NCI-H1092 (cell line): Measurements from ENCODE around the gene INKA2.
A peak's percentile ranks its signal among the peaks of the same experiment; 100 is the strongest.
"Not testable (repeated sequence)": the region's sequence is repeated elsewhere in the genome, so short reads cannot be mapped to it uniquely, and the experiment has no call there.

Experiments used
- DNase-seq: peaks from one replicate; lab custom pipeline; 2025; lab: John Stamatoyannopoulos, UW

INKA2 gene

DNA sequence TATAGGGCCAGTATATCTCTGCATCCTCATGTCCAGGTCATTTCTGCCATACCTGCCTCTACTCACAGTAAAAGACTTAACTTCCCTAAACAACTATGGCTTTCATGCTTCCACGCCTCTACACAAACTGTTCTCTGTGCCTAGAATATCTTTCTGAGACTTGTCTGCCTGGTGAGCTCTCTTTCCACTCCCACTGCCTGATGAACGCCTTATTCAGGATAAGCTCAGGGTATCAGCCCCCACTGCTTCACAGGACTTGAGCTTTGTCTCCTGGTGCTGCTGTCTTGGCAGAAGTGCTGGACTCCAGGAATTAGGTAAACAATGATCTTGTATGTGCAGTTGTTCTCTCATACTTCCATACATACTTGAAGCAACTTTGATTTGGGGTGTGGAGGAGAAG lies 11.7 kb upstream of the INKA2 start:
- no peak for DNase-seq

DNA sequence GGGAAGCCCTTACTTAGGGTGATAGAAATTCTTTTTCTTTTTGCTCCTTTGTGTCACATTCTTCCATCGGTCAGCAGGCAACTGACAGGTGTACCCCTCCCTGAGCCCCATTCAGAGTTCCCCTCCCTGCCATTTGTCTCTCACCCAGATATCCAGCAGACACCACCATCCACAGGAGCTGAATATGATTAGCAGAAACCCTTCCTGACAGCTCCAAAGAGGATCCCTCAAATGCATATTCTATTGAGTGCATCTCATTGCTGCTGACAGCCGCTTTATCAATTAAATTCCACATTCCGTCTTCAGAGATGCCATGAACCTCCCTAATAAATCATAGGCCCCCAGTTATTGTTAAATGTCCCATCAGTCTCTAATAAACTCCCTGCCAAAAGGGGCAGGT lies 10.4 kb upstream of the INKA2 start:
- no peak for DNase-seq

DNA sequence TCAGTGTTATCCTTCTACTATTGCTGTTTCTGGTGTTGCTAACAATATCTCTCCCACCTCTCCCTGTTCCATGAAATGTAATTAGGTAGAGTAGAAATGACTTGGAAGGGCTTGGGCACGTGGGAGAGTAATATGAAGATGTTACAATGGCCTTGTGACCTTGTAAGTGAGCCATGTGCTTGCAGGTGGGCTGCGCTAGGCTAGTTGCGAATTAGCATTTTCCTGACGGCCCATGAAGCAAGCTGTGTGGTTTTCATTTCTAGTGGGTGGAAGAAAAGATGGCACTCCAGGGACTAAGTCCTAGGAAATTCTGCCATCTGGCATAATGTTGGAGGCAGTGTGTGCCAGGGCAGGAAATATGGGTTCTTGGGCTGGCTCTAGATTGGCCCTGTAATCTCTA lies 8.8 kb upstream of the INKA2 start:
- no peak for DNase-seq

DNA sequence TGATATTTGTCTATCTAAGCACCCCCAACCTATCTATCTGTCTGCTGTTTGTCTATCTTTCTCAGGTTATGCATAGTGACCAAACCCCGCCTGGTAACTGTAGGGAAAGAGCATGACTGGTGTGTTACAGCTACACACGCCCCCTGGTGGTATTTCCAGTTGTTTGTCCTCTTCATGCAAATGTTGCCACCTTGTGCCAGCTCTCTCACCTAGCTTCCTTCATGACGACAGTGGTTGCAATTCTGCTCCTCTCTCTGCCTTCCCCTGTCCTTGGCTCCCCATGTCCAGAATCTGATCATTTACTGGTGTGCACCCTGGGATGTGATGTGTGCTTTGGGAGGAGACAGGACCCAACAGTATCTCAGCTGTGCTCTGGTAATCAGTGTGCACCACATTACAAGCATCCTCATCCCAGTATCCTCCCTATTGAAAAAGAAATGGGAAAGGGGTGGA lies 8.1 kb upstream of the INKA2 start:
- peak; percentile 26 for DNase-seq

DNA sequence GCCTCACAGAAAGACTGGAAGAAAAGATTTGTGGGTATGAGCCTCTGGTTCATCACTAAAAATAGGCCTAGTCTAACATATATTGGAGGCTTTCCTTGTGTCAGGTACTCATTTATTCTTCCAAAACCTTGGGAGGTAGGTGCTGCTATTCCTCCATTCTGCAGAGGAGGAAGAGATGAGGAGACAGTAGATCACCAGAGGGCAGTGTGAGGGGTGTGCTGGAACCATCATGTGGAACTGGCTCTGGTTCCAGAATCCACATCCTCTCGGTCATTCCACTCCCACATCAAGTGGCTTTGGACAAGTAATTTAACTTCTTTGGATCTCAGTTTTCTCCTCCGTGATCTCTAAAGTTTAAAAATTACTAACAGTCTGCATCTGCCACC lies 7.4 kb upstream of the INKA2 start:
- DNase-seq, result no peak

DNA sequence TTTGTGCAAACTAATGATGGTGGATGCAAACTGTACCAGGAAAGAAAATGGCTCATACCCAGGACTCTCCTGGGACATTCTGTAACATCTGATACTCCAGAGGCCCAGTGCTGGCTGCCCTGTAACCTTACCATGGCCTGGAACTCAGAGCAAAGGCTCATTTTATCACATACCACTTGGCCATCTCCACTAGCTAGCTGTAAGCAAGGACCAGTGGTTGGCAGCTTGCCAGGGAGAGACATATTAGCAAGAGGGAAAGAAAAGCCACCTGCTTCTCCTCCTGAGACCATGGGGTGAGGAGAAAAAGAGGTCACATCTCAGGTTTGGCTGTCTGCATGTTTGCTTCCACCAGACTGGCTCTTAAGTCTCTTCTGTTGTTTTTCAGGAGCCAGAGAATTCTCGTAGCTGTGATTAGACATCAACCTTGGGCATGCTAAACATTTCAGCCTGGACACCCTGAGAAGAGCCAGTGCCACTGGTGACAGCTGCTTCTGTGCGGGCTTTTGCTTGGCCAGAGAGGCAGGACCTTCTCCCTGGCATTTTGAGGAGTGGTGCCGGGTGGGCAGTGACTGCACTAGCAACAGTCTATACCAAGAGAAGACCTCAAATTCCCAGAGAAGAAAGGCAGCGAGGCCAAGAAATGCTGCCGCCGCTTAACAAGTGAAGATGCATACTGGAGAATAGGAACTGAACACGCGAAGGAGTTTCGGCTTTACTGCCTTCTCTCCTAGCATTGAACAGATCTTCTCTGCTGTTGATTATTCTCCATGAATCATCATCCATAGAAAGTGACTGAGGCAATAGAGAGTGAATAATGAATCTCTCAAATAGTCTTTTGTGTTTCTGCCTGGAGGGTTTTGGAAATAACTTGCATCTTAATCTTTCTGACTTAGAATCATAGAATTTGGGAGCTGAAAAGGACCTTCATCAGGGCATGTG lies 6.7 kb upstream of the INKA2 start:
- DNase-seq, result no peak

DNA sequence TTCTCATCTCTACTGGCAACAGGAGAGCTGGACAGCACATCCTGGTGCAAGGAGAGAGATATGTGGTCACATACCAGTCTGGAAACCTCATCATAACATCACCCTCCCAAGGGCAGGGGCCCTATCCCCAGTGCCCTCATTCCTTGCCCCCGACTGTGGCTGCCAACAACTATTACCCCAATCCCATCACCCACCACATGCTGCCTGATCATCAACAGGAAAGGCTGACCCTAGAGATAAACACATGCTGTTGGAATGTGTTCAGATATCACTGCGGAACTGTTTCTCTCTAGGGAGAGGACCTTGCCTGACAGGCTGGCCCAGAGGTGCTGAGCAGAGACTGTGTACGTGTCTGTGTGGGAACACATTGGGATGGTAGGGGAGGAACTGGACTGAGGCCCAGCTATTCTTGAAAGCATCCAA lies 4.5 kb upstream of the INKA2 start:
- no peak for DNase-seq

DNA sequence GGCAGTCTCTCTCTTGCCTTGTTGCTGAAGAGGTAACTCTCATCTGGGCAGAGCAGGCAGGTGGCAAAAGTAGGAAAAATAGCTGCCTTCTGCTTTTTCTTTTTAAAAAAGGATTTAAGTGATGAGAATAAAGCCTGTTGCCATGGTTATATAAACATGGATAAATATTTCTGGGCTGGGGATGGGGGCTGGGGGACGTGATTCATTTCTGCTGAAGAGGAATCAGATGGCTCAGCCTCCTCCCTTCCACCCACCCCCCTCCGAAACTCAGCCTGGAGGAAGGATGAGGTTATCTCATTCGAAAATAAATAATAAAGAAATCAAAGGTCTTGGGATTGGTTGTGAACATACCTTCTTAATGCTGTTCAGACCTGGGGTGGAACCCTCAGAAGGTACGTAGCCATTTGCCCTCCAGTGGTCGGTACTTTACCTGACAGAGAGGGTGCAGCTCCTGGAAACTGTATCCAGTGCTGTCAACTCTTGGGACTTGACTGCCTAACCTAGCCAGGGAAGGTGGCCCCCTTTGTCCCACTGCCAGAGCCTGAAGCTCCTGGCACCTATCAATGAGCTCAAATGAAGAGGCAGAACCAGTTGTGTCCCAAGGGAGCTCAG lies 3.8 kb upstream of the INKA2 start:
- no peak for DNase-seq

DNA sequence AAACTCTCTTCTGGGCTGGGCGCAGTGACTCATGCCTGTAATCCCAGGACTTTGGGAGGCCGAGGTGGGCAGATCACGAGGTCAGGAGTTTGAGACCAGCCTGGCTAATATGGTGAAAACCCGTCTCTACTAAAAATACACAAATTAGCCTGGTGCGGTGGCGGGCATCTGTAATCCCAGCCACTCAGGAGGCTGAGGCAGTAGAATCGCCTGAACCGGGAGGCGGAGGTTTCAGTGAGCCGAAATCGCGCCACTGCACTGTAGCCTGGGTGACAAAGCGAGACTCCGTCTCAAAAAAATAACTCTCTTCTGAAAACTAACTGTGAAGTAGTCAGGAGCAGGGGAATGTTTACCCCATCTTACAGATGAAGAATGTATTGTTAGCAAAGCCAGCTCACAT lies 3.1 kb upstream of the INKA2 start:
- not testable (repeated sequence) for DNase-seq

DNA sequence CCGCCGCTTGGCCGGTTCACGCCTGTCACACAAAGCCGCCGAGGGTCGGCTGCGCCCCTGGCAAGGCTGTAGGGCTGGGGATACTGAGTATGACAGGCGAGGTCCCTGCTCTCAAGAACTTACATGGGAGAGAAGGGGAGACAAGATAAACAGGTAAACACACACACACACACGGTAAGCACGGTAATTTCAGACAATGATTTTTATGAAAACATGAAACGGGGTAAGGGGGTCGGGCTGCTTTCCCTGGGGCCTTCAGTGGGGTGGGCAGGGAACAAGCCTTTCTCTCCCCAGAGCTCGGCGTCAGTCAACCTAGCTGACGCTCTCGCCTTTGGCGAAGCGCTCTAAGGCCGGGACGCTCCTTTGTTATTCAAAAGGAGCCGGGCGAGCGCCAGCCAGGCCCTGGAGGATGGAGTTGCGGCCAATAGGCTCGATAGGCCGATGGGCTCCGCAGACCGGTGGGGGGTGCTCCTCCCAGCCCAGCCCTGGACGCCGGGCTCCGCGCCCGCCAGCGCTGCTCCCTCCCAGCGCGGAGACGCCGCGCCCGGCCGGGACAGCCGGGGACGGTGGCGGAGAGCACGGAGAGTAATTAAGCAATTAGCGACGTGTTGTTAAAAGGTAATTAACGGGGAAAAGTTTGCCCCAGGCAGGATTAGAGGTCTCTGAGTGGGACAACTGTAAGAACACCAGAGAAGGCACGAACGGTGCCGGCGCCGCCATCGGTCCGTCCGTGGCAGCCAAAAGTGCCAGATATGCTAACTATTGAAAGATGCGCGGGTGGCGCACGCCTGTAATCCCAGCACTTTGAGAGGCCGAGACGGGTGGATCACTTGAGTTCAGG lies 950 bp upstream of the INKA2 start:
- peak; percentile 50 for DNase-seq

DNA sequence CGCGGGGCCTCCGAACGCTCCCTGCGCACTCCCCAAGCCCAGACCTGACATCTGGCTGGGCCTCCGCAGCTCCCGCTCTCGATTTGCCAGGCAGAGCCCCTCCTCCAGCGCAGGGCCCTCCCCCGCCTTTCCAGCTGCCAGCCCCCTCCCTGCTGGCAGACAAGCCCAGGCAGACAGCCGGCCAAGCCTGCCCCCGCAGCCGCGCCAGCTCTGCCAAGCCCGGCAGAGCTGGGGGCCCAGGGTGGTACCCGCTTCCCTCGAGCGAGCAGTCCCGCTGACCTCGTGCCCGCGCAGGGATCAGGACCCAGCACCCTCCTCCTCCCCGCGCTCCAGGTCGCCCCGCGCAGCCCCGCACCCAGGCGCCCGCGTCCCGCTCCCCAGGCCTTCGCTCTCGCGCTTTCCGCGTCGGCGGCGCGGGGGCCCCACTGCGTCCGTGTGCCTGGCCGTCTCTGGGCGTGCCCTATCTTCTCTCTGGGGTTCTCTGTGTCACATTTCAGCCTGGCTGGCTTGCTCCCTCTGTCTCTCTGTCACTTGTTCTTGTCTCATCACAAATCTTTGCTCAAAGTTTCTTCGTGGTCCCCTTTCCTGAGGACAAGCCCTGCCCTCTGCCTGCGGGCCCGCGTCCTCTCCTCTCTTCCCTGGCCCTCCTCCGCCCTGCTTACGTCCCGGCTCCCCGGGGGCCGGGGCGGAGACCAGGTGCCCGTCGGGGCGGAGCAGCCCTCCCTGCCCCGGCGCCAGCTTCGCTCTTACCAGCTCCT lies 580 bp downstream of the INKA2 start:
- peak; percentile 74 for DNase-seq

DNA sequence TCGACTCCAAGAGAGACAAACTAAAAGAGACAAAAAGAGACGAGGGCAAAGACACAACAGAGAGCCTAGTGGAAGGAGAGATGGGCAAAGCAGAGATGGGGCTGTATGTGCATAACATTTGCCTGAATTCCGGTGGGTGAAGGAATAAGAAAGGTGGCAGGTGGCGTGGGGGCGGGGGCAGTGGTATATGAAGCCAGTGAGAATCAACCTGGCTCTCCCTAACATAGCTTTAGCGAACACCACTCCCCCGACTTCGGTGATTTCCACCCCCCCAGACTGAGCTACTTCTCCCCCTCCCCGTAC lies 1.1 kb downstream of the INKA2 start:
- no peak for DNase-seq

DNA sequence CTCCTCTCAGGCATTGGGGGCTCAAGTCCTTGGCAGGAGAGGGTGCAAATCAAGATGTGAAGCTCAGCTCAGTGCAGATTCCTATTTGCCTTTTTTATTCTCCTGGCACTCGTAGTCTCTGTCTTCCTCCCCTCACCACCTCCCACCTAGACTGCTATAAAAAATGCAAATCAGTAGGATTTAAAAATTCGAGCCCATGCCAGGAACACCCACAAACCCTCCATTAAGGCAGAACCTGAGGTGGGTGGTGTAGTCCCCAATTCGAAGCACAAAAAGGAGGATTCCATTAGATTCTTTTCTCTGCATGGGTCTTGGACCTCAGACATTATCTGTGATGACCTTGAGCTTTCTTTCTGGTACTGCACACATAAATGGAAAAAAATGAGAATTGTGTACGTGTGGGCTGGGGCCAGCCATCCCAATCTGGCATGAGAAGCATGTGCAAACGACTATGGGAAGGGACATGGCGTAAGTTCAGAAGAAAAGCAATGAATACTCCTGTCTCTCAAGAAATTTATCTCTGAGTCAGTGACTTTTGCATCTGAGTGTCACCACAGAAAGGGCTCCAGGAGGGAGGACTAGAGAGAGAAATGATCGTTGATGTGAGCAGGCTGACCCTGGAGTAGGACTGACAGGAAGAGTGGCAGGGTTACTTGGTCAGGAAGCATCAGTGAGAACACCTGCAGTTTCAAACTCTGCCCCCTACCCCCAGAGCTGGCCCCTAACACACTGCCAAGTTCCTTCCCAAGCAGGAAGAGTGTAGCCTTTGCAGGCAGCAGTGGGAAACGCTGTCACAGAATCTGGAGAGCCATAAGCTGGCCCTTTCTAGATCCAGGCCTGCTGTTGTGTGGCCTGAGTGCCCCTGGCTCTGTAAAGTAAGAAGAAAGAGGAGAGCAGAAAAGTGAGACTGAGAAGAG lies 1.7 kb downstream of the INKA2 start:
- no peak for DNase-seq

DNA sequence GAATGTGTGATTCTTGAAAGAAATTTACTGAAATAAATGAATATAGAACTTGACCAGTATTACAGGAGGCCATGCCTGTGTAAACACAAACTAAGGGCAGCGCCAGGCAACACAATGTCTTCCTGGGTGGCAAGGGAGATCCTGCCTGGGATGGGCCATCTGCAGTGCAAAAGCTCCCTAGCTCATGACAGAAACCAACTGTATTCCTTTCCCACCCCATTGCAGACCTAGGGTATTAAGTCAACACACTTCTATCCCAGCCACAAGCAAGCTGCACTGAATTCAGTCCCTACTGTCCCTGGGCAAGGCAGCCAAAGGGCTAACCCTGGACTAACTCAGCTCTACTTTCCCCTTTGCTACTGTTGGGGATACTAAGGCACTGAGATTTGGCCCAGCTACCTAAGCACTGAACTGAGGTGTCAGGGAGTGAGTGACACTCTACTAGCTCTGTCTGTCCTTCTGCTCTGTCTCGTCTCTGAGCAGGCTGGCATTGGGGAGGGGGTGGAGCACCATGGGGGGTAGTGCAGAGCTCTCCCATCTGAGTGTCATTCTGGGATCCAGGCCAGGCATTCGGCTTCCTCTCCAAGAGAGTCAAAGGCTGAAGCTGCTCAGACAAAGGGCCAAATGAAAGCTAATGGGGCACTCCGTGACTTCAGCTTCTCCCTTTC lies 2.5 kb downstream of the INKA2 start:
- peak; percentile 90 for DNase-seq

DNA sequence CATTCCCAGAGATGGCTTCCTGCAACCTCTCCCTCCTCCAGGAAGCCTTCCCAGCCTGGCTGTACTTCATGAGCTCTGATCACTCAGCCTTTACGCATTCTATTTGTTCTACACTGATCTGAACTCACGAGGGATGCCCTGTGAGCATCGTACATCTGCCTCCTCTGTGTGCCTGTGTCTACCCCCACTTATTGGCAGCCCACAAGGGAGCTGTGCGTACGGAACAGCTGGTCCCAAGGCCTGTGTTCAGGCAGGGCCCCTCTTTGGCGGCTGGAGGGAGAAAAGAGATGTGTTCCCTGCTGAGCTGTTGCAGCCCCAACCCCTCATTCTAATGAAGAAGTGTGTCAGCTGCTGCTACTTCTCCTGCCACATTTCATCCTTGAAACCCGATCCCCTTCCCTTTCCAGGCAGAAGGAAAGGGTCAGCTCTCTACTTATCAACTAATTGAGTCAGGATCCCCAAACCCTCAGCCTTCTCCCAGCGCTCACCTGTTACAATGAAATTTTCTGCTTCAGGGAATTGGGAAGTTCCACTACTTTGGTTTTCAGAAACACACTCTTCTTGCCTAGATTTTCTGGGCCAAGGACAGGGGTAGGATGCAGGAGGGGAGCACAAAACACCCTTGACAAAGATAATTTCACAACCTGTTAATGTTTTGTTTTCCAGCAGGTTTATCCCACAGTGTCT lies 3.2 kb downstream of the INKA2 start:
- peak; percentile 86 for DNase-seq

DNA sequence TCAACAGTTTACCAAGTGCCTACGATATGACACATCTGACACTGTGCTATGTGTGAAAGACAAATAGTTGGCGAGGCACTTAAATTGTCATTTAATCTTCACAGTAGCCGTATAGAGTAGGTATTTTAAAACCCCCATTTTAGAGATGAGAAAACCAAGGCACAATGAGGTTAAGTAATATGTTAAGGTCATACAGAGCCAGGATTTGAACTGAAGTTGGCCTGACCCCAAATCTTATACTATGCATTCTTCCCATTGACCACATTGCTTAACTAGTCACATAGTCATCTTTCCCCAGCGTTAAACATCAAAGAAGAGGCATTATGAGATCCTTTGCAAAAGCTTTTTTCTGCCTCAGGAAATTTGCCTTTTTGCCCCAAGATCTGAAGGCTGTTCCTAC lies 3.9 kb downstream of the INKA2 start:
- DNase-seq, result no peak

DNA sequence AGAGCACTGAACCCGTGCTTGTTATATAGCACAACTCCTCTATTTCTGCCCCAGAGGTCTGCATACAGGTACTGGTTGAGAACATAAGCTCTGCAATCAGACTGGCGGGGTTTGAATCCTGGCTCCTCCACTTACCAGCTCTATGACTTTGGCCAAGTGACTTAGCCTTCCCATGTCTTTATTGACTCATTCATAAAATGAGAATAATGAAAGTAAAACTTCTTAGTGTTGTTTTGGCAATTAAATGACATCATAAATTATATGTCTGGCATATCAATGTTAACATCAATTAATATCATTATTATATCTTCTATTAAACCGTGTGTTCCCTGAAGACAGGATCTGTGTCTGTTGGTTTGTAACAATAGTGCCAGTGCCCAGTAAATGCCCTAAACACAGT lies 4.3 kb downstream of the INKA2 start:
- DNase-seq, result no peak

DNA sequence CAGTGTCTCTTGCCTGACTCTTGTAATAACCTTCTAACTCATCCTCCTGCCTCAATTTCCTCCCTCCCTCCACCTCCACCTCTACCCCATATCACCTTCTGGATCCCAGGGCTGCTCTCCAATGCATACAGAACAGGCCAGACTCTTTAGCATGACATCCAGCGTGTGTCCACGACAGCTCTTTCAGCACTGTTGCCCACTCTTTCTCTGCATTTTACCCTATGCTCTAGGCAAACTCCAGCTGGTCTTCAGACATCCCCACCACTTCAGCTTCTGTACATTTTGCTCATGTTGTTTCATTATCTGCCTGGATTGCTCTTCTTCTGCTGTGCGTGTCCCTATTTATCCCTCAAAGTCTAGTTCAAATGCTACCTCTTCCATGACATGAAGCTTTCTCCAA lies 4.8 kb downstream of the INKA2 start:
- no peak for DNase-seq

DNA sequence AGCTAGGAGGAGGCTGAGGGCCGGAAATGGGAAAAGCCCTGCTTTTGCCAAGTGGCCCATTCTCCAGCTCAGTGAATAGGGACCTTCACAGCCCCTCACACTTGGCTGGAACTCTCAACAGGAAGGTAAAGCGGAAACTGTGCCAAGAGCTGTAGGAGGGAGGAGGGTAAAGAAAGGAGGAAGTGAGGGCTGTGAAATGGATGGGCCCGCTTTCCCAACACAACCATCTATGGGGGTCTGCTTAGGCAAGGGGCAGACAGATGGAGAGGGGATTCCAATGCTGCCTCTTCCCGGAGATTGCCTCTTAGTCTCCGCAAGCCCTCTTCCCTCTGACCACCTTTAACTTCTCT lies 5.2 kb downstream of the INKA2 start:
- DNase-seq, result peak; percentile 69
